SK-N-SH treated with all-trans-retinoic acid at 6 μM for 48 hours (cell line): Measurements from ENCODE around the gene CDON.

Experiments used
- ATAC-seq: fragments of 200-7000 bp; cut with Tn5 transposase; 3 replicates; pipeline ENCODE4 v1.9.1; 2020; ENCODE audit warnings: mild to moderate bottlenecking, moderate library complexity
- ARNTL ChIP-seq: fragments of 450-650 bp; formaldehyde crosslinking; IDR thresholded peaks from 2 replicates; pipeline ENCODE4 v1.5.0; 2020; ENCODE audit warnings: low read depth, mild to moderate bottlenecking, moderate library complexity, borderline replicate concordance
- BACH2 ChIP-seq: fragments of 250-450 bp; sonication (Bioruptor Pico); IDR thresholded peaks from 2 replicates; pipeline ENCODE4 v1.9.0; 2021; ENCODE audit warnings: mild to moderate bottlenecking, borderline replicate concordance
- CSDC2 ChIP-seq: fragments of 250-450 bp; sonication (Bioruptor Pico); IDR thresholded peaks from 2 replicates; pipeline ENCODE4 v1.5.0; 2020; ENCODE audit warnings: mild to moderate bottlenecking, moderate library complexity
- ESRRG ChIP-seq: fragments of 250-450 bp; sonication (Bioruptor Pico); IDR thresholded peaks from 2 replicates; pipeline ENCODE4 v1.6.1; 2021; ENCODE audit warnings: mild to moderate bottlenecking
- GLIS3 ChIP-seq: fragments of 250-450 bp; sonication (Bioruptor Pico); IDR thresholded peaks from 2 replicates; pipeline ENCODE4 v1.5.0; 2020; ENCODE audit warnings: mild to moderate bottlenecking, moderate library complexity
- ISL1 ChIP-seq: fragments of 250-450 bp; sonication (Bioruptor Pico); IDR thresholded peaks from 2 replicates; pipeline ENCODE4 v2.1.2; 2022; ENCODE audit warnings: mild to moderate bottlenecking, moderate library complexity
- PPARA ChIP-seq: fragments of 250-450 bp; sonication (Bioruptor Pico); IDR thresholded peaks from 2 replicates; pipeline ENCODE4 v1.5.0; 2020; ENCODE audit warnings: mild to moderate bottlenecking, borderline replicate concordance
- SNAI2 ChIP-seq: fragments of 250-450 bp; sonication (Bioruptor Pico); IDR thresholded peaks from 2 replicates; pipeline ENCODE4 v1.5.0; 2020; ENCODE audit warnings: mild to moderate bottlenecking, moderate library complexity
- TCF4 ChIP-seq: fragments of 250-450 bp; sonication (Bioruptor Pico); IDR thresholded peaks from 2 replicates; pipeline ENCODE4 v1.8.0; 2021; ENCODE audit warnings: mild to moderate bottlenecking, moderate library complexity, borderline replicate concordance
- TOX ChIP-seq: fragments of 250-450 bp; sonication (Bioruptor Pico); IDR thresholded peaks from 2 replicates; pipeline ENCODE4 v1.8.0; 2021; ENCODE audit warnings: mild to moderate bottlenecking, moderate library complexity, borderline replicate concordance
- TSHZ2 ChIP-seq: fragments of 250-450 bp; sonication (Bioruptor Pico); IDR thresholded peaks from 2 replicates; pipeline ENCODE4 v1.5.0; 2020; ENCODE audit warnings: mild to moderate bottlenecking, moderate library complexity
- ZC3H10 ChIP-seq: fragments of 250-450 bp; sonication (Bioruptor Pico); IDR thresholded peaks from 2 replicates; pipeline ENCODE4 v1.5.1; 2021; ENCODE audit warnings: mild to moderate bottlenecking, moderate library complexity
- ZFP3 ChIP-seq: fragments of 250-450 bp; sonication (Bioruptor Pico); IDR thresholded peaks from 2 replicates; pipeline ENCODE4 v1.5.0; 2020; ENCODE audit warnings: mild to moderate bottlenecking, moderate library complexity
- ZFP30 ChIP-seq: fragments of 450-650 bp; formaldehyde crosslinking; IDR thresholded peaks from 2 replicates; pipeline ENCODE4 v1.5.0; 2022; ENCODE audit warnings: mild to moderate bottlenecking, moderate library complexity
- ZNF565 ChIP-seq: fragments of 450-650 bp; formaldehyde crosslinking; conservative IDR thresholded peaks from 2 replicates; pipeline ENCODE4 v1.5.0; 2020; ENCODE audit warnings: low read depth, mild to moderate bottlenecking, moderate library complexity
- ZNF70 ChIP-seq: fragments of 450-650 bp; formaldehyde crosslinking; IDR thresholded peaks from 2 replicates; pipeline ENCODE4 v1.5.0; 2020; ENCODE audit warnings: mild to moderate bottlenecking, moderate library complexity
- ZNF8 ChIP-seq: fragments of 450-650 bp; formaldehyde crosslinking; IDR thresholded peaks from 2 replicates; pipeline ENCODE4 v1.5.0; 2020; ENCODE audit warnings: mild to moderate bottlenecking, moderate library complexity
- TF ChIP-seq, protein P1 (sequence below): fragments of 250-450 bp; sonication (Bioruptor Pico); IDR thresholded peaks from 2 replicates; pipeline ENCODE4 v1.8.0; 2020; ENCODE audit warnings: mild to moderate bottlenecking, moderate library complexity, borderline replicate concordance
- TF ChIP-seq, protein P2 (sequence below): fragments of 250-450 bp; sonication (Bioruptor Pico); IDR thresholded peaks from 2 replicates; pipeline ENCODE4 v1.5.1; 2021; ENCODE audit warnings: mild to moderate bottlenecking, moderate library complexity
- TF ChIP-seq, protein P3 (sequence below): fragments of 250-450 bp; sonication (Bioruptor Pico); IDR thresholded peaks from 2 replicates; pipeline ENCODE4 v1.8.0; 2021; ENCODE audit warnings: low read depth, mild to moderate bottlenecking, moderate library complexity, borderline replicate concordance
- TF ChIP-seq, protein P4 (sequence below): fragments of 250-450 bp; sonication (Bioruptor Pico); IDR thresholded peaks from 2 replicates; pipeline ENCODE4 v1.5.1; 2020; ENCODE audit warnings: low read depth, mild to moderate bottlenecking, moderate library complexity

The CDON gene

DNA sequence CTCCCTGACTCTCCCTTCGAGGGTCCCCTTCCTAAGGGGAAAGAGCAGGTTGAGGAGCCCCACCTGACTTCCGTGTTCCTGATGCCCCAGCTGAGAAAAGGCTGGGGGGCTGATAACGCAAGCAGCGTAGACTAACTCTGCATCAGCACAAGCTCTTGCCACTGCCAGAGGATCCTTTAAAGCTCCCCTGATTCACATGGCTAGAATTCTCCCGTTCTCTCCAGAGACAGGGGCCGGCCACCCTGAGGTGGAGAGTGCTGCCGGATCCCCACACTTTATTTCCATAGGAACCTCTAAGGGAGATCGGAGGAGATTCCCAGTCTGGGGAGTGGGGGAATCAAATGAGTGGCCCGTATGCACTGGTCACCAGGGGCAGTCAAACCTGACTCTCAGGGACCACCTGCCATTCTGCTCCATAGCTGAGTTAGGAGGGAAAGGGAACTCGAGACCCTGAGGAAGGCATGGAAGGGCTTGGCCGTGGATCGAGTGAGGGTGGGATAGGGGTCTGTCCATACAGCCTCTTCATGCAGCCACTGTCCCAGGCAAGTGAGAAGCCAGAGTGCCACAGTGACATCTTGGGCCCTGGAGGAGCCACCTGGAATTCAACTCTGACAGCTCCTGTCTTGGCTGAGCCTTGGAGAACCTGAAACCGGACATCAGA is 118.2 kb downstream of the CDON start:
- no peak for TF ChIP-seq ZNF70 (CRISPR knock-in tag)
- TF ChIP-seq ZC3H10 (CRISPR knock-in tag) = no peak
- TF ChIP-seq BACH2 (CRISPR knock-in tag) = no peak
- no peak for TF ChIP-seq TSHZ2 (CRISPR knock-in tag)
- no peak for TF ChIP-seq ZFP30
- no peak for TF ChIP-seq ESRRG (CRISPR knock-in tag)
- TF ChIP-seq ZNF8 (CRISPR knock-in tag) = no peak
- TF ChIP-seq ARNTL (CRISPR knock-in tag) = no peak
- TF ChIP-seq TCF4 = no peak
- TF ChIP-seq, protein P1, sequence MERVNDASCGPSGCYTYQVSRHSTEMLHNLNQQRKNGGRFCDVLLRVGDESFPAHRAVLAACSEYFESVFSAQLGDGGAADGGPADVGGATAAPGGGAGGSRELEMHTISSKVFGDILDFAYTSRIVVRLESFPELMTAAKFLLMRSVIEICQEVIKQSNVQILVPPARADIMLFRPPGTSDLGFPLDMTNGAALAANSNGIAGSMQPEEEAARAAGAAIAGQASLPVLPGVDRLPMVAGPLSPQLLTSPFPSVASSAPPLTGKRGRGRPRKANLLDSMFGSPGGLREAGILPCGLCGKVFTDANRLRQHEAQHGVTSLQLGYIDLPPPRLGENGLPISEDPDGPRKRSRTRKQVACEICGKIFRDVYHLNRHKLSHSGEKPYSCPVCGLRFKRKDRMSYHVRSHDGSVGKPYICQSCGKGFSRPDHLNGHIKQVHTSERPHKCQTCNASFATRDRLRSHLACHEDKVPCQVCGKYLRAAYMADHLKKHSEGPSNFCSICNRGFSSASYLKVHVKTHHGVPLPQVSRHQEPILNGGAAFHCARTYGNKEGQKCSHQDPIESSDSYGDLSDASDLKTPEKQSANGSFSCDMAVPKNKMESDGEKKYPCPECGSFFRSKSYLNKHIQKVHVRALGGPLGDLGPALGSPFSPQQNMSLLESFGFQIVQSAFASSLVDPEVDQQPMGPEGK (CRISPR knock-in tag) = no peak
- TF ChIP-seq, protein P2, sequence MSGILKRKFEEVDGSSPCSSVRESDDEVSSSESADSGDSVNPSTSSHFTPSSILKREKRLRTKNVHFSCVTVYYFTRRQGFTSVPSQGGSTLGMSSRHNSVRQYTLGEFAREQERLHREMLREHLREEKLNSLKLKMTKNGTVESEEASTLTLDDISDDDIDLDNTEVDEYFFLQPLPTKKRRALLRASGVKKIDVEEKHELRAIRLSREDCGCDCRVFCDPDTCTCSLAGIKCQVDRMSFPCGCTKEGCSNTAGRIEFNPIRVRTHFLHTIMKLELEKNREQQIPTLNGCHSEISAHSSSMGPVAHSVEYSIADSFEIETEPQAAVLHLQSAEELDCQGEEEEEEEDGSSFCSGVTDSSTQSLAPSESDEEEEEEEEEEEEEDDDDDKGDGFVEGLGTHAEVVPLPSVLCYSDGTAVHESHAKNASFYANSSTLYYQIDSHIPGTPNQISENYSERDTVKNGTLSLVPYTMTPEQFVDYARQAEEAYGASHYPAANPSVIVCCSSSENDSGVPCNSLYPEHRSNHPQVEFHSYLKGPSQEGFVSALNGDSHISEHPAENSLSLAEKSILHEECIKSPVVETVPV (CRISPR knock-in tag) = no peak
- no peak for TF ChIP-seq GLIS3 (CRISPR knock-in tag)
- TF ChIP-seq PPARA = no peak
- TF ChIP-seq, protein P3, sequence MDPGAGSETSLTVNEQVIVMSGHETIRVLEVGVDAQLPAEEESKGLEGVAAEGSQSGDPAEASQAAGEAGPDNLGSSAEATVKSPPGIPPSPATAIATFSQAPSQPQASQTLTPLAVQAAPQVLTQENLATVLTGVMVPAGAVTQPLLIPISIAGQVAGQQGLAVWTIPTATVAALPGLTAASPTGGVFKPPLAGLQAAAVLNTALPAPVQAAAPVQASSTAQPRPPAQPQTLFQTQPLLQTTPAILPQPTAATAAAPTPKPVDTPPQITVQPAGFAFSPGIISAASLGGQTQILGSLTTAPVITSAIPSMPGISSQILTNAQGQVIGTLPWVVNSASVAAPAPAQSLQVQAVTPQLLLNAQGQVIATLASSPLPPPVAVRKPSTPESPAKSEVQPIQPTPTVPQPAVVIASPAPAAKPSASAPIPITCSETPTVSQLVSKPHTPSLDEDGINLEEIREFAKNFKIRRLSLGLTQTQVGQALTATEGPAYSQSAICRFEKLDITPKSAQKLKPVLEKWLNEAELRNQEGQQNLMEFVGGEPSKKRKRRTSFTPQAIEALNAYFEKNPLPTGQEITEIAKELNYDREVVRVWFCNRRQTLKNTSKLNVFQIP = no peak
- TF ChIP-seq SNAI2 (CRISPR knock-in tag) = no peak
- no peak for ATAC-seq

DNA sequence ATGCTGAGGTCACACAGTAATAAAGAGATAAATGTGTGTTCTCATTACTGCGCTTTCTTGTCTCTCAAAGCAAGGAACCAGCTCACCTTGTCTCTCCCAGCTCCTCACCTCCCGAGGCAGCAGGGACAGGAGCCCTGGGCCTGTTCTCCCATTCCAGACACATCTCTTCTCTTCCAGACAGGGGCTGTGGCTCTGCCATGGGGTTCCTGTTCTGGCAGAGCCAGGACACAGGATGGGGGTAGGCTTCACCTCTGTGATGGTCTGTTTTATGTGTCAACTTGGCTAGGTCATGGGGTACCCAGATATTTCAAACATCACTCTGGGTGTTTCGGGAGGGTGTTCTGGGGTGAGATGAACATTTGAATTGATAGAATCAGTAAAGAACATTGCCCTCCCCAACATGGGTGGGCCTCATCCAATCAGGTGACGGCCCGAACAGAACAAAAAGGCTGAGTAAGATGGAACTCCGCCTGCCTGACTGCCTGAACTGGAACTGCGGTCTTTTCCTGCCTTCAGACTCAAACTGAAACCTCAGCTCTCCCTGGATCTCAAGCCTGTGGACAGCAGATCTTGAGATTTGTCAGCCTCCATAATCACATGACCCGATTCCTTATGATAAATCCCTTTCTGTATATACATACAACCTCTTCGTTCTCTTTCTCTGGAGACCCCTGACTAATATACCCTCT is 118.9 kb downstream of the CDON start:
- ATAC-seq = no peak
- TF ChIP-seq BACH2 (CRISPR knock-in tag) (no peak), ZNF70 (CRISPR knock-in tag) (peak; percentile 76)

DNA sequence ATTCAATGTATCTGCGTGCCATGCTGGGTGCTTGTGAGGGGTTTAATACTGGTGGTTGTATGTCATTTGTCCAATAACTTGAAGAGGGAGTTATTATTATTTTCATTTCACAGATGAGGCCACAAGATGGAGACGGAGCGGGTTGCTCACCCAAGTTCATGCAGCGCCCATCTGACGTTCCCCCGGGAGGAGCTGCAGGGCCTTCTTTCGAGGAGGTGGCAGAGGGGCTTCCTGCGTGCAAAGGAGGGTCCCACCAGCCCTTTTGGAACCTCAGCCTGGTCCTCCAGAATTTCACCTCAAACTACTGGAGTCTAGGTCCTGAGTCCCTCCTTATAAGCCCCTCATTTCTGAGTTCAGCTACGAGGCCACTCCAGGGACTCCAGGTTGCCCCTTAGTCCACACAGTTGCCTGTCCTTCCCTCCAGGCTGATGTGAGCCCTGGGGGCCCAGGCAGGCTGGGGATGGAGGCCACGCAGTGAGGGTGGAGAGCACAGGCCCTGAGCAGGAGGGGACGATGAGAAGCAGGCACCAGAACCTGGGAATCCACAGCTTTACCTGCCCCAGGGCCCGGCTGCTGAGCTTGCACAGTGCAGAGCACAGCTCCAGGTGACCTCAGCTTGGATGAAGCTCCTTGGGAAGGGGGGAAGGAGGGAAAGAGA is 119.8 kb downstream of the CDON start:
- no peak for ATAC-seq
- TF ChIP-seq ZFP3 (CRISPR knock-in tag) = no peak
- no peak for TF ChIP-seq CSDC2 (CRISPR knock-in tag)
- no peak for TF ChIP-seq ISL1
- no peak for TF ChIP-seq ZFP30
- TF ChIP-seq, protein P2 (CRISPR knock-in tag) = no peak
- TF ChIP-seq ZC3H10 (CRISPR knock-in tag) = no peak
- no peak for TF ChIP-seq SNAI2 (CRISPR knock-in tag)
- TF ChIP-seq TOX (CRISPR knock-in tag) = no peak
- TF ChIP-seq, protein P3 = no peak
- no peak for TF ChIP-seq ZNF8 (CRISPR knock-in tag)
- TF ChIP-seq, protein P1 (CRISPR knock-in tag) = no peak
- TF ChIP-seq, protein P4, sequence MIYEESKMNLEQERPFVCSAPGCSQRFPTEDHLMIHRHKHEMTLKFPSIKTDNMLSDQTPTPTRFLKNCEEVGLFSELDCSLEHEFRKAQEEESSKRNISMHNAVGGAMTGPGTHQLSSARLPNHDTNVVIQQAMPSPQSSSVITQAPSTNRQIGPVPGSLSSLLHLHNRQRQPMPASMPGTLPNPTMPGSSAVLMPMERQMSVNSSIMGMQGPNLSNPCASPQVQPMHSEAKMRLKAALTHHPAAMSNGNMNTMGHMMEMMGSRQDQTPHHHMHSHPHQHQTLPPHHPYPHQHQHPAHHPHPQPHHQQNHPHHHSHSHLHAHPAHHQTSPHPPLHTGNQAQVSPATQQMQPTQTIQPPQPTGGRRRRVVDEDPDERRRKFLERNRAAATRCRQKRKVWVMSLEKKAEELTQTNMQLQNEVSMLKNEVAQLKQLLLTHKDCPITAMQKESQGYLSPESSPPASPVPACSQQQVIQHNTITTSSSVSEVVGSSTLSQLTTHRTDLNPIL (CRISPR knock-in tag) = no peak
- no peak for TF ChIP-seq ZNF565
- no peak for TF ChIP-seq GLIS3 (CRISPR knock-in tag)
- TF ChIP-seq ESRRG (CRISPR knock-in tag) = no peak
